ENCODE results near the gene ASAP2. TPM values are rescaled to one million over a fixed set of nuclear protein-coding genes. Genes with fewer than 3 reads are reported as not detected.

ASAP2 gene
- total RNA-seq, 1 experiment from 2014 or later = 60.3 TPM

DNA sequence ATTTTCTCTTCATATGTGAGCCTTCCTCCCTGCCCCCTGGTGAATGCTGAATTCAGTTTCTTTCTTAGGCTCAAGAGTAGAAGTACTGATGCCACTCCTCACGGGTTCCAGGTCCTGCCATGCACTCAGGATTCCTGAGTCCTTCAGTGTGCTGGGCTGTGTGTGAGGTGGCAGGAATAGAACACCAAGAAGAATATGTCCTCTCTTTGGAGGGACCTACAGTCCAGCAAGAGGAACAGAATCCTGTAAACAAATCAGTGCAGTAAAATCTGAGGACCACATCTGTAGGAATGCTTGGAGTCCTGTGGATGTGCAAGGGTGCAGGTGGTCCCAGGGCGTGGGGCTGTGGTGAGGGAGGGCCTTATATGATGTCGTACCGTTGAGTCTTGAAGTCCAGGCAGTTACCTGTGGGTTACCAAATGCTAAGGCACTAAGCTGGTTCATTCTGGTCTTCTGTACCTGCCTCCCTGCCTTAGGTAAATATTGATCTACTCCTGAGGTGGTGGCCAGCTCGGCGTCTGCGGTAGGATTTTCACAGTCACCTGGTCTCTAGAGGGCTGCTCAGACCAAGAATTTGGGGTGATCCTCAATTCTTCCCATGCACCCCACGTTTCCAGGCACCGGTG, 5.5 kb downstream of the ASAP2 start:
- Histone ChIP-seq H3K9me2 (ENCODE audit: insufficient read depth) (no peaks in the 10 kb centered on the region), H3K9me3 (ENCODE audit: insufficient read depth, low read depth) (no peaks in the 10 kb centered on the region), H3F3A (ENCODE audit: insufficient read depth, low read depth) (peaks cover 6% of the 10 kb centered on the region; the same call in 1 of the 2 replicates), H3K79me2 (ENCODE audit: low read depth) (peaks cover 99% of the 10 kb centered on the region), H3K36me3 (ENCODE audit: low read depth) (peaks cover 19% of the 10 kb centered on the region), H3K27ac (peak overlapping the region; percentile 22; the same call in 1 of the 2 replicates), H3K27me3 (ENCODE audit: insufficient read depth, low read depth) (no peaks in the 10 kb centered on the region), H3K4me3 (no peak overlapping the region), H2AFZ (no peak overlapping the region), H4K20me1 (ENCODE audit: insufficient read depth) (peaks cover 41% of the 10 kb centered on the region), H3K4me2 (peak overlapping the region; percentile 8; the same call in 1 of the 2 replicates), H3K4me1 (replicated peaks; ENCODE audit: insufficient read depth) (peaks cover 43% of the 10 kb centered on the region)
- CTCF ChIA-PET = no interaction called here
- intact Hi-C loops (cut with micrococcal nuclease; ENCODE audit: unreplicated experiment) = no loop called here
- no peak for TF ChIP-seq CTCF (conservative IDR thresholded peaks at IDR 0.05)
- no peak for TF ChIP-seq EZH2 (IDR thresholded peaks at IDR 0.05; ENCODE audit: low read depth)
- BruUV-seq (replicated peaks) = no TSS peak
- no peak for DNase-seq
- POLR2A ChIA-PET (ENCODE audit: unreplicated experiment) = interaction anchor here (0.6 kb wide), 2 partner anchors 23 to 68 kb away, joined by 3 to 7 read pairs; no protein-coding TSS in a partner anchor

GRCh38 chr2:9212661-9213411, 6.2 kb downstream of the ASAP2 start:
- Histone ChIP-seq H3K4me1 (replicated peaks; ENCODE audit: insufficient read depth) (peaks cover 43% of the 10 kb centered on the region), H3K9me2 (ENCODE audit: insufficient read depth) (no peaks in the 10 kb centered on the region), H3K4me3 (no peak overlapping the region), H3K27ac (no peak overlapping the region), H3K27me3 (ENCODE audit: insufficient read depth, low read depth) (no peaks in the 10 kb centered on the region), H3K79me2 (ENCODE audit: low read depth) (peaks cover 99% of the 10 kb centered on the region), H3F3A (ENCODE audit: insufficient read depth, low read depth) (peaks cover 6% of the 10 kb centered on the region; the same call in 1 of the 2 replicates), H3K9me3 (ENCODE audit: insufficient read depth, low read depth) (no peaks in the 10 kb centered on the region), H2AFZ (no peak overlapping the region), H4K20me1 (ENCODE audit: insufficient read depth) (peaks cover 42% of the 10 kb centered on the region), H3K4me2 (peak overlapping the region; percentile 8; the same call in 1 of the 2 replicates), H3K36me3 (ENCODE audit: low read depth) (peaks cover 19% of the 10 kb centered on the region)
- ChIA-PET POLR2A (ENCODE audit: unreplicated experiment) (interaction anchor here (0.6 kb wide), 1 partner anchor 22 kb away, joined by 3 read pairs; no protein-coding TSS in a partner anchor), CTCF (no interaction called here)
- no peak for TF ChIP-seq CTCF (conservative IDR thresholded peaks at IDR 0.05)
- no peak for TF ChIP-seq EZH2 (IDR thresholded peaks at IDR 0.05; ENCODE audit: low read depth)
- no TSS peak for BruUV-seq (replicated peaks)
- intact Hi-C loops (cut with micrococcal nuclease; ENCODE audit: unreplicated experiment) = no loop called here
- DNase-seq = peak; percentile 16 to 47

- CTCF ChIA-PET = no interaction called here
- H3K36me3 ChIP-seq (ENCODE audit: low read depth) = peaks cover 19% of the 10 kb centered on the region
- H3K4me3 ChIP-seq = no peak overlapping the region
- TF ChIP-seq CTCF (conservative IDR thresholded peaks at IDR 0.05) = no peak
- no peak for TF ChIP-seq EZH2 (IDR thresholded peaks at IDR 0.05; ENCODE audit: low read depth)
- peaks cover 40% of the 10 kb centered on the region for H4K20me1 ChIP-seq (ENCODE audit: insufficient read depth)
- BruUV-seq (replicated peaks) = no TSS peak
- H3K4me2 ChIP-seq = no peak overlapping the region
- H3K27me3 ChIP-seq (ENCODE audit: insufficient read depth, low read depth) = no peaks in the 10 kb centered on the region
- peaks cover 41% of the 10 kb centered on the region for H3K4me1 ChIP-seq (replicated peaks; ENCODE audit: insufficient read depth)
- H3K9me2 ChIP-seq (ENCODE audit: insufficient read depth) = no peaks in the 10 kb centered on the region
- no peaks in the 10 kb centered on the region for H3K9me3 ChIP-seq (ENCODE audit: insufficient read depth, low read depth)
- no peak for DNase-seq
- no peak overlapping the region for H3K27ac ChIP-seq
- H3K79me2 ChIP-seq (ENCODE audit: low read depth) = peaks cover 100% of the 10 kb centered on the region
- H3F3A ChIP-seq (ENCODE audit: insufficient read depth, low read depth) = peaks cover 6% of the 10 kb centered on the region; the same call in 1 of the 2 replicates
- no peak overlapping the region for H2AFZ ChIP-seq
- intact Hi-C loops (cut with micrococcal nuclease; ENCODE audit: unreplicated experiment) = no loop called here
- POLR2A ChIA-PET (ENCODE audit: unreplicated experiment) = no interaction called here
Observed at GRCh38 chr2:9213477-9214051, 7.0 kb downstream of the ASAP2 start.

Data from PC-9 (cell line).